Colon (tissue), 2 donors: Measurements from ENCODE around the gene CRADD.
"Not testable (repeated sequence)": the region's sequence is repeated elsewhere in the genome, so short reads cannot be mapped to it uniquely, and the experiment has no call there.

ENCODE experiments used
- FAIRE-seq: peaks from 2 replicates; lab custom pipeline; 2012; peaks lifted over from hg19 to GRCh38; lab: Jason Lieb, UNC
- donor health status: control.
- donor health status: control.

CRADD gene

GRCh38 chr12:93677195-93678064, at the start of gene CRADD:
CRADD (plus strand) TSS chr12:93677375.
- FAIRE-seq, result peak; percentile 77

DNA sequence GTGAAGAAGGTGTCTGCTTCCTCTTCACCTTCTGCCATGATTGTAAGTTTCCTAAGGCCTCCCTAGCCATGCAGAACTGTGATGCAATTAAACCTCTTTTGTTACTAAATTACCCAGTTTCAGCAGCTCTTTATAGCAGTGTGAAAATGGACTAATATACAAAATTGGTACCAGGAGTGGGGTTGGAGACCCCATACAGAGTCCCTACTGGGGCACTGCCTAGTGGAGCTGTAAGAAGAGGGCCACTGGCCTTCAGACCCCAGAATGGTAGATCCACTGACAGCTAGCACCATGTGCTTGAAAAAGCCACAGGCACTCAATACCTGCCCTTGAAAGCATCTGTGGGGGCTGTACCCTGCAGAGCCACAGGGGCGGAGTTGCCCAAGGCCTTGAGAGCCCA, 44.8 kb upstream of the CRADD start:
- FAIRE-seq, result no peak

GRCh38 chr12:93634416-93634815, 42.8 kb upstream of the CRADD start:
- FAIRE-seq, result no peak

DNA sequence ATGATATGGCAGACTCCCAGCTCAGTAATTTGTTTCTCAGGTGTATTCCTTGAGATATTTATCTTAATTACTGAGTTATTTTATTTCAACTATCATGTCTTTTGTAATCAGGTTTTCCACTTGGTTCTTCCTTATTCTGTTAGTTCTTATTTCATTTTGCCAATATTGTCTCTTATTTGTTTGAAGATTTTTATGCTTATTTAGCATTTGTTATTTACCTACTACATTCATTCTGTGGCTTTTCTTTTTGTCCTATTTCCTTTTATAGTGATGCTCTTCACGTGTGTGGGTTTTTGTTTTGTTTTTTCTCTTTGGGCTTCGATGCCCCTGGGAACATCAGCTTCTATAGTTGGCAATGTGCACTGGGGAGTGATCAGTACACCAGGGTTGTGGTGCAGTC, 40.5 kb upstream of the CRADD start:
- FAIRE-seq, result no peak

DNA sequence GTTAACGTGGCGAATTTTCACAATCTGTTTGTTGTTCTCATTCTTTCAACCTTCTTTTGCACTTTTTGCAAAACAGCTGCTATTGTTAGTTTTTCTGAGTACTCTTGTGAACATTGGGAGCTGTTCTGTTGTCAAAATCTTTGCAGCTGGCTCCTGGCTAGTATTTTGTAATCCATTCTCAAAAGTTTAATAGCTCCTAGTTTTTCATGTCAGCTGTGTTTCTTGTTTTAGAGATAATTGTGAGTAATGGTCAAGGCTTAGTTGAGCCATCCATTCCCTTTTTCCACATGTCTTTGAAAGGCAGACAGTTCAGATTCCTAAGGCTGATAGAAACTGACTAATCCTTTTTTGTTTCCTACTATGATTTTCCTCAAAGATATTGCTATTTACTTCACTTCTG, 39.1 kb upstream of the CRADD start:
- no peak for FAIRE-seq

DNA sequence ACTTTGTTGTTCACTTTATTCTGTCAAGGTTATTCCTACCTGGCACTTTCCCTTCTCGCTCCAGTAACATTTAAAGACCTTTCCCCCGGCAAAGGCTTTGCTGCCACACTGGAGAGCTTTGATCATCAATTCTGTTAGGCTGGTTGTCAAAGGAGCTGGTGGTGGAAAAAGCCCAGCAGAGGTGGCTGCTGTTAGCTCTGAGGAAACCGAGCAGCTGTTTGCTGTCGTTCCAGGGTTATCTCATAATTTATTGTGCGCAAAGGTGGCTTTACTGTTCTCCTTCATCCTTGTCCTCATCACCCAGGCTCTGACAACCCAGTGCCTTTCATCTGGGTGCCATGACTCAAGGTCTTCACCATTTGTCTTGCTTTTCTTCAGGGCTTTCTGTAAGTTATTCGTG, 38.2 kb upstream of the CRADD start:
- no peak for FAIRE-seq

DNA sequence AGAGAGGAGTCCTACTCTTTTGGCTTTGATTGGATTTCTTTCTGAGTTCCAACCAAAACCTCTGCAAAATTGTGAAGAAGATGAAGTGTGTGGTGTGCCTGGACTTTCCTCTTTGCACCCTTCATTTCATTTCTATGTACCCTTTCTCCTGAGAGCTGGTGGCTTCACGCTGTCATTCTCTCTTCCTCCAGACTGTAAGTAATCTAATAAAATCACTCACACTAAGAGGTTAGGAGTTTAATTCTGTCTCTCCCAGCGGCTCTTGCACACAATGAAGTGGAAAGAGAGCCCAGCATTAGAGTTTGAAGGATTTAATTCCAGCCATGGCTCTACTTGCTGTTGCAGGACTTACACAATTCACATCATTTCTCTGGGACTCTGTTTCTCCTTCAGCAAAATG, 37.8 kb upstream of the CRADD start:
- no peak for FAIRE-seq

DNA sequence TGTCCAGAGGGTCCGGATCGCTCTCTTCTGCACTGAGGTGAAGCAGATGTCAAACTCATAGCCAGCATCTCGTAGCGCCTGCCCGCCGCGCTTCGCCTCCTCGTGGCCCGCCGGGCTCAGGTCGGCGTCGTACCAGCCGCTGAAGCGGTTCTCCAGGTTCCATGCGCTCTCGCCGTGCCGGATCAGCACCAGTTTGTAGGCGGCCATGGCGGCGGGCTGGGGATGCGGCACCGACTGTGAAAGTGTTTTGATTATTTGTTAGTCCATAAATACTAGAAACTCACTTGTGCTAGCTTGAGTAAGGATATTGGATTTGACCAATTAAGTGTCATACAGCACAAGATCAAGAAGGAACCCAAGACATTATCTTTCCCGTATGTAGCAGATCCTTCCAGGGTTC, 35.8 kb upstream of the CRADD start:
- FAIRE-seq, result not testable (repeated sequence)

DNA sequence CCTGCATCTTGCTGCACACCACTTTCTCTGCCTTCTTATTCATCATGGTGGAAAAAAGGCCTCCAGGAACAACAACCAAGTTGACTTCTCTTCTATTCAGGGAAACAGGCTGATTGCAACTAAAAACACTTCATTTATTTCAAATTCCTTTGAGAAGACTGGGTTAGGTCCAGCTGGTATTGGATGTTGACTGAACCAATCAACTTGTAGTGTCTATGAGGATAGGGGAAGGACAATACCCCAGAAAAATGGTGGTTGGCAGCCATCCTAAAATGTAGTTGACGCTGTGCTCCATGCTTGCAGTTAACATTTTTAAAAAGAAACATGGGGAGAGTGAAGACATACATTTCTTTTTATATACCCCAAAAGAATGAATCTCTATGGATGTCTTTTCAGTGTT, 34.4 kb upstream of the CRADD start:
- FAIRE-seq, result no peak

GRCh38 chr12:93645702-93646101, 31.5 kb upstream of the CRADD start:
- no peak for FAIRE-seq

- FAIRE-seq, result no peak
These were observed 26.5 kb upstream of the CRADD start for GRCh38 chr12:93650626-93651025.

- FAIRE-seq, result no peak
These were observed 24.1 kb upstream of the CRADD start for GRCh38 chr12:93653079-93653478.

GRCh38 chr12:93653712-93654111, 23.5 kb upstream of the CRADD start:
- no peak for FAIRE-seq

GRCh38 chr12:93654421-93654820, 22.8 kb upstream of the CRADD start:
- FAIRE-seq, result no peak

DNA sequence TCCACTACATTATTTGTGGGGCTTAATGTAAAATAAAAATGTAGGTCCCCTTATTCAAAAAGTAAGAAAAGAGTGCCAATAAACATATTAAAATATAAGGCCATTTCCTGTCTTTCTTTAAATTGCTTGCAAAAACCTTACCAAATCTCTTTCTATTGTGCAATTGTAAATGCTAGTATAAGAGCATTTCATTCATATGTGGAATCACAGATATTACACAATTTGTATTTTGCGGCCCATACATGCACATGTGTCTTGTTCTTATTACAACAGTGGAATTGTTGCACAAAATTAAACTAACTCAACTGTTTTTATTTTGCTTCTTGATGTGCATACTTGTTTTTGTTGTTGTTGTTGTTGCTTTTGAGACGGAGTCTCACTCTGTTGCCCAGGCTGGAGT, 20.1 kb upstream of the CRADD start:
- no peak for FAIRE-seq

- no peak for FAIRE-seq
These were observed 16.2 kb upstream of the CRADD start for GRCh38 chr12:93661021-93661420.

GRCh38 chr12:93663006-93663728, 14.0 kb upstream of the CRADD start:
- FAIRE-seq, result no peak

- no peak for FAIRE-seq
These were observed 13.5 kb upstream of the CRADD start for GRCh38 chr12:93663729-93664084.

- no peak for FAIRE-seq
These were observed 12.5 kb upstream of the CRADD start for GRCh38 chr12:93664573-93665138.

GRCh38 chr12:93667672-93668071, 9.5 kb upstream of the CRADD start:
- FAIRE-seq, result no peak

- FAIRE-seq, result no peak
These were observed 8.2 kb upstream of the CRADD start for GRCh38 chr12:93668919-93669418.

GRCh38 chr12:93669452-93669851, 7.7 kb upstream of the CRADD start:
- FAIRE-seq, result no peak

- no peak for FAIRE-seq
These were observed 7.1 kb upstream of the CRADD start for GRCh38 chr12:93670104-93670503.
